GM12878 (cell line): ENCODE data around the gene THSD8. TPM values are rescaled to one million over a fixed set of nuclear protein-coding genes. Genes with fewer than 3 reads are reported as not detected.

ENCODE experiments used
- ATF7 ChIP-seq: fragments of 450-650 bp; IDR thresholded peaks from 2 replicates; pipeline ENCODE4 v1.6.1; 2016; ENCODE audit warnings: low read depth, mild to moderate bottlenecking
- CBFB ChIP-seq: IDR thresholded peaks from 2 replicates; pipeline ENCODE4 v1.6.1; 2016; ENCODE audit warnings: antibody characterized with exemption, low read depth
- GATAD2B ChIP-seq: fragments of 450-650 bp; conservative IDR thresholded peaks from 2 replicates; pipeline ENCODE4 v1.6.1; 2017; ENCODE audit warnings: low read depth, mild to moderate bottlenecking, moderate library complexity
- IKZF2 ChIP-seq, 2 experiments: fragments of 450-650 bp; IDR thresholded peaks; 2 replicates each; pipeline ENCODE4 v1.6.1; 2017; ENCODE audit warnings: mild to moderate bottlenecking in 2 of 2, moderate library complexity in 2 of 2
- IRF4 ChIP-seq: IDR thresholded peaks from 2 replicates; pipeline ENCODE4 v1.6.1; 2011; ENCODE audit warnings: low read depth, low read length
- NR2F1 ChIP-seq: fragments of 450-650 bp; conservative IDR thresholded peaks from 2 replicates; pipeline ENCODE4 v1.6.1; 2017; ENCODE audit warnings: mild to moderate bottlenecking
- POLR2A ChIP-seq: IDR thresholded peaks from 2 replicates; pipeline ENCODE4 v1.6.1; 2011; ENCODE audit warnings: low read depth, mild to moderate bottlenecking, low read length
- PRDM15 ChIP-seq: fragments of 450-650 bp; formaldehyde crosslinking; IDR thresholded peaks from 2 replicates; pipeline ENCODE4 v1.4.0; 2020; ENCODE audit warnings: mild to moderate bottlenecking, moderate library complexity
- SIX5 ChIP-seq: IDR thresholded peaks from 2 replicates; pipeline ENCODE4 v1.6.1; 2011; ENCODE audit warnings: mild to moderate bottlenecking, low read depth, low read length, moderate library complexity; ENCODE audit not compliant: severe bottlenecking
- ZBED1 ChIP-seq: IDR thresholded peaks from 2 replicates; pipeline ENCODE4 v1.6.1; 2016; ENCODE audit warnings: borderline replicate concordance
- polyA plus RNA-seq, 11 experiments: library from polyadenylated mRNA; depleted of rRNA in 4 of 11; unstranded in 6 of 11; stranded (reverse) in 5 of 11; fragments of >200 nt; fragmentation: Nextera tagmentation in 4 of 11; fragmentation: Illumina TruSeq in 1 of 11; extraction: Ambion mirVana in 4 of 11; extraction: Trizol in 1 of 11; gene quantifications; 1 replicate in 1 of 11; 2 replicates in 10 of 11; pipeline versions ENCODE4 v1.2.1 to v1.2.3, GENCODE V29; 2011 to 2016; ENCODE audit warnings: inconsistent platforms in 2 of 11, missing spikeins in 2 of 11, low read depth in 1 of 11
- total RNA-seq, 4 experiments: library from RNA; depleted of rRNA in 3 of 4; stranded (reverse); fragments of >200 nt in 3 of 4; fragmentation: Illumina TruSeq in 1 of 4; extraction: Trizol in 1 of 4; gene quantifications; 2 replicates each; pipeline versions ENCODE4 v1.2.1 to v1.2.3, GENCODE V29; 2013 to 2021

THSD8 gene
- total and polyA plus RNA-seq, 10 of the 15 experiments (the other 5 are each of a cell fraction or from before 2014, with no cell fraction given): 0.24 to 32.3 (median 21.3) TPM; not detected in 2

GRCh38 chr19:12791345-12792050, 10.4 kb upstream of the THSD8 start, which contains the start of gene JUNB (continued):
- TF ChIP-seq ATF7: peak; percentile 49; the same call in 1 of the 2 replicates
- TF ChIP-seq CBFB: peak; percentile 99
- TF ChIP-seq IKZF2 (IDR thresholded peaks at IDR 0.05): peak; percentile 48 to 61
- peak; percentile 71 for TF ChIP-seq PRDM15 (CRISPR knock-in tag)
- TF ChIP-seq GATAD2B: peak; percentile 75
- no peak for TF ChIP-seq SIX5
- peak; percentile 100 for TF ChIP-seq POLR2A
- TF ChIP-seq NR2F1: peak; percentile 79
- TF ChIP-seq IRF4: 0 out of 2 replicates have a peak, but pooled peaks have one; percentile 22
- peak; percentile 97 for TF ChIP-seq ZBED1
